GM18499 (cell line): Measurements from ENCODE around the gene CHD2.

Experiments
- ATAC-seq: cut with Tn5 transposase; IDR thresholded peaks from one replicate; pipeline ENCODE4 v1.9.1; 2021; ENCODE audit warnings: moderate number of reproducible peaks; ENCODE audit not compliant: insufficient read depth, unreplicated experiment

CHD2 gene

GRCh38 chr15:92924216-92924615, 24.1 kb downstream of the CHD2 start:
- ATAC-seq = no peak

GRCh38 chr15:92925454-92925853, 25.3 kb downstream of the CHD2 start:
- ATAC-seq = no peak

GRCh38 chr15:92928225-92928750, 28.2 kb downstream of the CHD2 start:
- ATAC-seq = no peak

- no peak for ATAC-seq
Observed at GRCh38 chr15:92929002-92929401, 28.9 kb downstream of the CHD2 start.

DNA sequence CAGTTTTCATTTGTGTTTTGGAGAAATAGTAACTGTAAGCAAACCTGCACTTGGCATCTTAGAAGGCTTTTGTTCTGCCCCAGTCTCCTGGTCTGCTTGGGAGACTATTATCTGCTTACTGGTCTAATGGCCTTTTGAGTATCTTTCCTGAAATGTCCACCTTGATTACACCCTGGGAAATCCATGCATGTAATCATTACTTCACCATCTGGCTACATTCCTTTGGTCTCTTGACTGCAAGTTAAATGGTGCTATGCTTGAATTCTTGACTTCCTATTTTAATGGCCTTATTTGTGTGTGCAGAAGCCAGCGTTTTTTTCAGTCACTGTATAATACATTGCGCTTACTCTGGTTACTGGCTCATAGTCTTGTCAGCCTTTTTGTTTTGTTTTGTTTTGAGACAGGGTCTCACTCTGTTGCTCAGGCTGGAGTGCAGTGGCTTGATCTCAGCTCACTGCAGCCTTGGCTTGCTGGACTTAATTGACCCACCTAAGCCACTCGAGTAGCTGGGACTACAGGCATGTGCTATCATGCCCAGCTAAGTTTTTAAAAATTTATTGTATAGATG, 30.0 kb downstream of the CHD2 start:
- ATAC-seq = no peak

GRCh38 chr15:92930776-92931175, 30.7 kb downstream of the CHD2 start:
- no peak for ATAC-seq

DNA sequence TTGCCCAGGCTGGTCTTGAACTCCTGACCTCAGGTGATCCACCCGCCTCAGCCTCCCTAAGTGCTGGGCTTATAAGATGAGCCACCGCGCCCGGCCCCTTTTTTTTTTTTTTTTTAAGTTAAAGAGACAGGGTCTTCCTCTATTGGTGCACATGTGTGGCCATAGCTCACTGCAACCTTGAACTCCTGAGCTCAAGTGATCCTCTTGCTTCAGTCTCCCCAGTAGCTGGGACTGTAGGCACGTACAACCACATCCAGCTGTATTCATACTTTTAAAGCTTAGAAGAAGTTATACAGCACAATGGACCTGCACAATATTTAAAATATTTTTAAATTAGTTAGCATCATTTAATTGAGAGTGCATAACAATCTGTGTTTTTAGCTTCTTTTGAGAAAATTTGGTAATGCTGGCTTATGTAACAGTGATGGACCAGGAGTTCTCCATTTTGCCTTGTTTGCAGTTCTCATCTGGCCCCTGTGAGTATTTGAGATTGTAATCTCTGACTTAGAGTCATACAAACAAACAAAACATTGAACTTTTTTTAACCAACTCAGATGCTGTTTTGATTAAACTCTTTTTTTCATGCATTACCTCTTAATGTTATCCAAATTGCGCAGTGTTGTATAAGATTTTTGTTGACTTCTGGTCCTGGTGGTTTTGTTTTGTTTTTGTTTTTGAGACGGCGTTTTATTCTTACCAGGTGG, 33.0 kb downstream of the CHD2 start:
- ATAC-seq = no peak

- ATAC-seq = no peak
Observed at GRCh38 chr15:92933831-92934230, 33.7 kb downstream of the CHD2 start.

- ATAC-seq = no peak
Observed at GRCh38 chr15:92934716-92935115, 34.6 kb downstream of the CHD2 start.

GRCh38 chr15:92936138-92936537, 36.0 kb downstream of the CHD2 start:
- no peak for ATAC-seq

DNA sequence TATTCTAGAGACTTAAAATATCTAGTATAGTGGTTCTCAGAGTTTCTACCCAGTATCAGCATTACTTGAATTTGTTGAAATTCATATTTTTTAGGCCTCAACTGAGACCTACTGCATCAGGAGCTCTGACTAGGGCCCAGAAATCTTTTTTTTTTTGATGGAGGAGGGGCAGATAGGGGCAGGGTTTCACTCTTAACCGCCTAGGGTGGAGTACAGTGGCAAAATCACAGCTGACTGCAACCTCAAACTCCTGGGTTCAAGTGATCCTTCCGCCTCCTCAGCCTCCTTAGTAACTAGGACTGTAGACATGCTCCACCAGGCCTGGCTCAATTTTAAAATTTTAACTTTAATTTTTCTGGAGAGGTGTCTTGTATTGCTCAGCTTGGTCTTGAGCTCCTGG, 36.6 kb downstream of the CHD2 start:
- ATAC-seq = no peak

DNA sequence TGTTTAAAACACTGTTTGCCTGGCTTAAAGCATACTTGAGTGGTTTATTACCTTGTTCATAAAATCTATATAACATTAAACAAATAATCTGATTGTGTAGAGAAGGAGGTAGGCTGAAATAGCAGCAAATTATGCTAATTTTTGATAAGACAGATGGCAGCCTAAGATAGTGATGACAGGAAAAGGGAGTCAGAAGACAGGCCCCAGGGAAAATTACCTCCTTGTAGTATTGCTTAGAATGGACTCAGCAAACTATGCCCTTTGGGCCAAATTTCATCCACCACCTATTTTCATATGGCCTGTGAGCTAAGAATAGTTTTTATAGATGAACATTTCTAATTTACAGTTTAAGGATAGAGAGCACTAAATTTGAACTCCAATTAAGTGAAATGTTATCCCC, 37.8 kb downstream of the CHD2 start:
- ATAC-seq = no peak

GRCh38 chr15:92938387-92938786, 38.3 kb downstream of the CHD2 start:
- no peak for ATAC-seq

GRCh38 chr15:92941668-92942067, 41.5 kb downstream of the CHD2 start:
- no peak for ATAC-seq

DNA sequence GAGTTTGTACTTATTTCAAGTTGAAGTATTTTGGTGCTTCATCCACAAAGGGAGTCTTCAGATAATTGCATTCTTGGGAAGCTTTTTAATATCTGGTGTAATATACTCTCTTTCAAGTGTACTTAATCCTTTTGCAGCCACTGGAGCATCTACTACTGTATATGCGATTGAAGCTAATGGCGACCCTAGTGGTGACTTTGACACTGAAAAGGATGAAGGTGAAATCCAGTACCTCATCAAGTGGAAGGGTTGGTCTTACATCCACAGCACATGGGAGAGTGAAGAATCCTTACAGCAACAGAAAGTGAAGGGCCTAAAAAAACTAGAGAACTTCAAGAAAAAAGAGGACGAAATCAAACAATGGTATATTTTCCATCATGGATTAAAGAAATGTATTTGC, 42.6 kb downstream of the CHD2 start:
- ATAC-seq = no peak

GRCh38 chr15:92943581-92943980, 43.5 kb downstream of the CHD2 start:
- ATAC-seq = no peak

GRCh38 chr15:92944946-92945521, 44.9 kb downstream of the CHD2 start:
- no peak for ATAC-seq

DNA sequence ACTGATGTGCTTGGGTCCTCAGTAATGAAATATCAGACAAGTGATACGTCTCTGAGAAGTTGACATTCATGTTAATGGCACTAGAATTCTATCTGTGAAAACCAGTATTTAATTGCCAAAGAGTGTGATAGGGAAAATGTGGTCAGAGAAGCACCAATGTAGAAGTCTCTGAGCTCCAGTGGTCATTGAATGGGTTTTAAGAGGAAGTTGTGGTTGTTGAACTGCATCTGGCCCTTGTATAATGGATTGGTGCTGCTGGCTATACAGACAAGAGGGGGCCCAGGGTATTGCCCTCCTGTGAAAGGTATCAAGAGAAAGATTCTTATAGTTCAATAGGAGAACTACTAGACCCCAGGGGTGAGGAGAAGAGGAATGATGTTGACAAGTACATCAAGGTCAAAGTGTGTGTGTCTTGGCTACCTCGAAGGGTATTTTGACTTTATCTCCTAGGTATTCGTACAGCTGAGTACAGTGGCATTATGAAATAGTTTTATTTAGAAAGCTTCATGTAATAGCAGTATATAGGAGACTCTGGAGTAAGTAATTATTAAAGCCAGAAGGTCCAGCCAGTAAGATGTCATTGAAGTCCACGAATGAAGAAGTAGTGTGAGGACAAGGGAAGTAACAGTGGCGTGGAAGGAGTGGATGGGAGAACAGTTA, 47.1 kb downstream of the CHD2 start:
- ATAC-seq = no peak

GRCh38 chr15:92949604-92950249, 49.6 kb downstream of the CHD2 start:
- ATAC-seq = no peak

DNA sequence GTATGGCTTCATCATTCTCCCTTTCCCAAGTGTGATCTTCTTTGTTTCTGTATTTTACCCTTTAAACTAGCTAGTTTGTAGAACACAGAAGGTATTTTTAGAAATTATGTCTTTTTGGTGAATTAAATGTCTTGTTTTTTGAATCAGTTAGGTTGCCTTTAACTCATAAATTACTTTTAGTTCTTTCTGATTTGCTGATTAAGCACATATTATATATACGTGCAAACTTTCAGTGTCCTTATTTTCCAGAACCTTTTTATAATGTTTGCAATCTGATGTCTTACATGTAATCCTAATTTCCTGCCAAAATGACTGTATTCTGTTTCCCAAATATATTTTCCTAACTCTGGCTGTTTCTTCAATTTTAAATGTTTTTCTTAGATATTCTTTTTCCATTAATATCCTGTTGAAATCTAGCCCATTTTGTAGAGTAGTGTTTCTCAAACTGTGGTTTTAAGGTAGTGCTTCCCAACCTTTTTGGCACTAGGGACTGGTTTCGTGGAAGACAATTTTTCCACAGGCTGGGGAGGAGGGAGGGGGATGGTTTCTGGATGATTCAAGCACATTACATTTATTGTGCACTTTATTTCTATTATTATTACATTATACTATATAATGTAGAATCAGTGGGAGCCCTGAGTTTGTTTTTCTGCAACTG, 51.8 kb downstream of the CHD2 start:
- no peak for ATAC-seq
